Measurements from ENCODE around the gene LIPE.

DNA sequence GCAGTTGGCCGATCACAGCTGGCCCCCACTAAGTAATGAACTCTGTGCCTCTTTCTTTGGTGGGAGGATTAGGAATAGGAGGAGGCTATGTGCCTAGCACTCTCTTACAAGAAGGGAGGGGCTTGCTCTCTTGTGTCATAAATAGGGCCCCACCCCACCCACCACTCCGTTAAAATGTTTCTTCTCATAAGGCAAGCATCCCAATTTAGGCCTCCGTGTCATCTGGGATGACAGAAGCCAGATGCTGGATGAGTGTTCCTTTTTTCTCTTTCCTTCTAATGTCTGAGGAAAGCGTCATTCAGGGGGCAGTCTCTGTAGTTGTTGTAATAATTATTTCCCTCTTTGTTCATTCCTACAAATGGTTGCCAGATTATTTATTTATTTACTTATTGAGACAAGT, at the start of gene LIPE:
- TF ChIP-seq SNAI2 (CRISPR knock-in tag; IDR thresholded peaks at IDR 0.05) (no peak), ZNF70 (CRISPR knock-in tag; IDR thresholded peaks at IDR 0.05) (no peak), ESRRG (CRISPR knock-in tag; IDR thresholded peaks at IDR 0.05) (no peak), CSDC2 (CRISPR knock-in tag; IDR thresholded peaks at IDR 0.05) (no peak), RARB (CRISPR knock-in tag; IDR thresholded peaks at IDR 0.05) (no peak), ZFP3 (CRISPR knock-in tag; IDR thresholded peaks at IDR 0.05) (no peak), ZNF8 (CRISPR knock-in tag; IDR thresholded peaks at IDR 0.05) (no peak)
- TF ChIP-seq, protein P1, sequence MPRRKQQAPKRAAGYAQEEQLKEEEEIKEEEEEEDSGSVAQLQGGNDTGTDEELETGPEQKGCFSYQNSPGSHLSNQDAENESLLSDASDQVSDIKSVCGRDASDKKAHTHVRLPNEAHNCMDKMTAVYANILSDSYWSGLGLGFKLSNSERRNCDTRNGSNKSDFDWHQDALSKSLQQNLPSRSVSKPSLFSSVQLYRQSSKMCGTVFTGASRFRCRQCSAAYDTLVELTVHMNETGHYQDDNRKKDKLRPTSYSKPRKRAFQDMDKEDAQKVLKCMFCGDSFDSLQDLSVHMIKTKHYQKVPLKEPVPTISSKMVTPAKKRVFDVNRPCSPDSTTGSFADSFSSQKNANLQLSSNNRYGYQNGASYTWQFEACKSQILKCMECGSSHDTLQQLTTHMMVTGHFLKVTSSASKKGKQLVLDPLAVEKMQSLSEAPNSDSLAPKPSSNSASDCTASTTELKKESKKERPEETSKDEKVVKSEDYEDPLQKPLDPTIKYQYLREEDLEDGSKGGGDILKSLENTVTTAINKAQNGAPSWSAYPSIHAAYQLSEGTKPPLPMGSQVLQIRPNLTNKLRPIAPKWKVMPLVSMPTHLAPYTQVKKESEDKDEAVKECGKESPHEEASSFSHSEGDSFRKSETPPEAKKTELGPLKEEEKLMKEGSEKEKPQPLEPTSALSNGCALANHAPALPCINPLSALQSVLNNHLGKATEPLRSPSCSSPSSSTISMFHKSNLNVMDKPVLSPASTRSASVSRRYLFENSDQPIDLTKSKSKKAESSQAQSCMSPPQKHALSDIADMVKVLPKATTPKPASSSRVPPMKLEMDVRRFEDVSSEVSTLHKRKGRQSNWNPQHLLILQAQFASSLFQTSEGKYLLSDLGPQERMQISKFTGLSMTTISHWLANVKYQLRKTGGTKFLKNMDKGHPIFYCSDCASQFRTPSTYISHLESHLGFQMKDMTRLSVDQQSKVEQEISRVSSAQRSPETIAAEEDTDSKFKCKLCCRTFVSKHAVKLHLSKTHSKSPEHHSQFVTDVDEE (CRISPR knock-in tag; IDR thresholded peaks at IDR 0.05): no peak
- TF ChIP-seq, protein P2, sequence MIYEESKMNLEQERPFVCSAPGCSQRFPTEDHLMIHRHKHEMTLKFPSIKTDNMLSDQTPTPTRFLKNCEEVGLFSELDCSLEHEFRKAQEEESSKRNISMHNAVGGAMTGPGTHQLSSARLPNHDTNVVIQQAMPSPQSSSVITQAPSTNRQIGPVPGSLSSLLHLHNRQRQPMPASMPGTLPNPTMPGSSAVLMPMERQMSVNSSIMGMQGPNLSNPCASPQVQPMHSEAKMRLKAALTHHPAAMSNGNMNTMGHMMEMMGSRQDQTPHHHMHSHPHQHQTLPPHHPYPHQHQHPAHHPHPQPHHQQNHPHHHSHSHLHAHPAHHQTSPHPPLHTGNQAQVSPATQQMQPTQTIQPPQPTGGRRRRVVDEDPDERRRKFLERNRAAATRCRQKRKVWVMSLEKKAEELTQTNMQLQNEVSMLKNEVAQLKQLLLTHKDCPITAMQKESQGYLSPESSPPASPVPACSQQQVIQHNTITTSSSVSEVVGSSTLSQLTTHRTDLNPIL (CRISPR knock-in tag; IDR thresholded peaks at IDR 0.05; ENCODE audit: low read depth): no peak
- TF ChIP-seq, protein P3, sequence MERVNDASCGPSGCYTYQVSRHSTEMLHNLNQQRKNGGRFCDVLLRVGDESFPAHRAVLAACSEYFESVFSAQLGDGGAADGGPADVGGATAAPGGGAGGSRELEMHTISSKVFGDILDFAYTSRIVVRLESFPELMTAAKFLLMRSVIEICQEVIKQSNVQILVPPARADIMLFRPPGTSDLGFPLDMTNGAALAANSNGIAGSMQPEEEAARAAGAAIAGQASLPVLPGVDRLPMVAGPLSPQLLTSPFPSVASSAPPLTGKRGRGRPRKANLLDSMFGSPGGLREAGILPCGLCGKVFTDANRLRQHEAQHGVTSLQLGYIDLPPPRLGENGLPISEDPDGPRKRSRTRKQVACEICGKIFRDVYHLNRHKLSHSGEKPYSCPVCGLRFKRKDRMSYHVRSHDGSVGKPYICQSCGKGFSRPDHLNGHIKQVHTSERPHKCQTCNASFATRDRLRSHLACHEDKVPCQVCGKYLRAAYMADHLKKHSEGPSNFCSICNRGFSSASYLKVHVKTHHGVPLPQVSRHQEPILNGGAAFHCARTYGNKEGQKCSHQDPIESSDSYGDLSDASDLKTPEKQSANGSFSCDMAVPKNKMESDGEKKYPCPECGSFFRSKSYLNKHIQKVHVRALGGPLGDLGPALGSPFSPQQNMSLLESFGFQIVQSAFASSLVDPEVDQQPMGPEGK (CRISPR knock-in tag; IDR thresholded peaks at IDR 0.05; ENCODE audit: borderline replicate concordance): no peak
